ENCODE data around the gene INTS14. TPM values are rescaled to one million over a fixed set of nuclear protein-coding genes. Genes with fewer than 3 reads are reported as not detected.
"Not testable (repeated sequence)": the region's sequence is repeated elsewhere in the genome, so short reads cannot be mapped to it uniquely, and the experiment has no call there.

INTS14 gene
- total and polyA plus RNA-seq, 8 donors: 32.3 to 50.9 (median 49.1) TPM

- TF ChIP-seq CTCF (IDR thresholded peaks at IDR 0.05): no peak
- H3K9me3 ChIP-seq: no peaks in the 10 kb centered on the region
- no peak overlapping the region for H3K27ac ChIP-seq
- no peak overlapping the region for H3K4me3 ChIP-seq
- H3K36me3 ChIP-seq: peaks cover 0 to 37% of the 10 kb centered on the region in 2 donors
- DNase-seq (no peak), ATAC-seq (no peak)
- H3K4me1 ChIP-seq: no peaks in the 10 kb centered on the region
- no peaks in the 10 kb centered on the region for H3K27me3 ChIP-seq
- intact Hi-C loops (cut with DNase I): no loop called here
Observed at GRCh38 chr15:65558997-65559760, 51.8 kb downstream of the INTS14 start.

- H3K27ac ChIP-seq: no peak overlapping the region
- H3K9me3 ChIP-seq: no peaks in the 10 kb centered on the region
- intact Hi-C loops (cut with DNase I): no loop called here
- H3K36me3 ChIP-seq: peaks cover 0 to 32% of the 10 kb centered on the region in 2 donors
- no peaks in the 10 kb centered on the region for H3K4me1 ChIP-seq
- H3K27me3 ChIP-seq: no peaks in the 10 kb centered on the region
- TF ChIP-seq CTCF (IDR thresholded peaks at IDR 0.05): no peak
- H3K4me3 ChIP-seq: no peak overlapping the region
- DNase-seq (no peak), ATAC-seq (no peak)
Observed at GRCh38 chr15:65558336-65558735, 52.6 kb downstream of the INTS14 start.

GRCh38 chr15:65556622-65557021, 54.3 kb downstream of the INTS14 start:
- DNase-seq: no peak
- H3K27me3 ChIP-seq: no peaks in the 10 kb centered on the region
- H3K36me3 ChIP-seq: peaks cover 0 to 22% of the 10 kb centered on the region in 2 donors

GRCh38 chr15:65553691-65554090, 57.2 kb downstream of the INTS14 start:
- H3K27ac ChIP-seq: no peak overlapping the region
- no peak for TF ChIP-seq CTCF (IDR thresholded peaks at IDR 0.05)
- ATAC-seq (no peak), DNase-seq (no peak)
- intact Hi-C loops (cut with DNase I): no loop called here
- peaks cover 0 to 22% of the 10 kb centered on the region in 2 donors for H3K36me3 ChIP-seq
- H3K4me3 ChIP-seq: no peak overlapping the region
- H3K9me3 ChIP-seq: no peaks in the 10 kb centered on the region
- H3K4me1 ChIP-seq: peaks cover 0 to 7% of the 10 kb centered on the region in 2 donors
- no peaks in the 10 kb centered on the region for H3K27me3 ChIP-seq

More at GRCh38 chr15:65556622-65557021, 54.3 kb downstream of the INTS14 start:
- H3K27ac ChIP-seq: no peak overlapping the region
- intact Hi-C loops (cut with DNase I): no loop called here
- no peaks in the 10 kb centered on the region for H3K9me3 ChIP-seq
- no peak overlapping the region for H3K4me3 ChIP-seq
- no peaks in the 10 kb centered on the region for H3K4me1 ChIP-seq
- ATAC-seq: no peak
- TF ChIP-seq CTCF (IDR thresholded peaks at IDR 0.05): no peak

GRCh38 chr15:65552851-65553250, 58.1 kb downstream of the INTS14 start:
- DNase-seq; H3K27ac ChIP-seq; H3K4me3 ChIP-seq; intact Hi-C loops (cut with DNase I); H3K4me1 ChIP-seq; H3K9me3 ChIP-seq; H3K27me3 ChIP-seq; ATAC-seq: not testable (repeated sequence)
- H3K36me3 ChIP-seq: peaks cover 0 to 22% of the 10 kb centered on the region in 2 donors

Data from left lung (tissue), 10 donors.